Measurements from ENCODE around the gene PCP4. TPM values are rescaled to one million over a fixed set of nuclear protein-coding genes. Genes with fewer than 3 reads are reported as not detected.

PCP4 gene
- 1 to 10 TPM in 6 of 12 donors, under 1 TPM in 3, not detected in 3; 0.38 to 2.3 (median 1.4) TPM for polyA plus RNA-seq (ENCODE audit: insufficient read length in 12 of 12)
- long read RNA-seq, donor 1, transcript PCP4-201 (3 exons, 660 nt), result major isoform, 101 of 174 reads
- long read RNA-seq, donor 1, partial matches to known transcripts, result 71 of 174 reads
- long read RNA-seq, donor 1, other reads (novel, unspliced or antisense), result 0 of 174 reads
- long read RNA-seq, donor 2, partial matches to known transcripts, result 0 of 1 reads
- long read RNA-seq, donor 2, other reads (novel, unspliced or antisense), result 0 of 1 reads
- long read RNA-seq, donor 3, partial matches to known transcripts, result 0 of 1 reads
- long read RNA-seq, donor 3, other reads (novel, unspliced or antisense), result 0 of 1 reads
- long read RNA-seq, donor 4, partial matches to known transcripts, result 0 of 1 reads
- long read RNA-seq, donor 4, other reads (novel, unspliced or antisense), result 0 of 1 reads
- long read RNA-seq, donor 5, result 0 reads
- long read RNA-seq, donor 6, result 0 reads
- long read RNA-seq, donor 7, result 0 reads
- long read RNA-seq, donor 8, result 0 reads
- long read RNA-seq, donor 9, result 0 reads
- long read RNA-seq, donor 10, result 0 reads
- long read RNA-seq, donor 11, partial matches to known transcripts, result 0 of 1 reads
- long read RNA-seq, donor 11, other reads (novel, unspliced or antisense), result 0 of 1 reads

DNA sequence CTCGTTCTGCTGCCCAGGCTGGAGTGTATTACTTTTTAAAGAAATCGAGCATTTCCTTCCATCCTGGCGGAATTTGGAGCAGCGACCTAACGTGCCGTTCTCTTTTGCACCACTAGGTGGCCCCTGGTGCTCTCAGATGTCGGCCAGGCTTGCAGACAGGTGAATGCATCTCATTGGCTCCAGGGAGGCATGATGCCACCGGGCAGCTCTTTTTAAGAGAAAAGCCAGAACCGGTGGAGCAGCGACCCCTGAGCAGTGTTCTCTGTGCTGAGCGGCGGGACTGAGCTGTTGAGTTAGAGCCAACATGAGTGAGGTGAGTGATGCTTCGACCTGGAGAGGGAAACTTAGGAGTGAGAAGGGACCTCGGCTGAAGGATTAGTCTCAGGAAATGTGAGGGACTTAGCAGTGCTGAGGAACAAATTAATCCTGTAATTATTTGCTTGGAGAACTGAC, at the start of gene PCP4:
Gene PCP4, plus strand, starts transcription at position 241 of the 453 bp plus-strand sequence. Its CDS starts 64 bp downstream, at position 305.
- peak; percentile 66 for DNase-seq

- DNase-seq, result no peak
Measured at GRCh38 chr21:39818557-39818956, 48.7 kb upstream of the PCP4 start.

GRCh38 chr21:39822042-39822441, 45.2 kb upstream of the PCP4 start:
- no peak for DNase-seq

DNA sequence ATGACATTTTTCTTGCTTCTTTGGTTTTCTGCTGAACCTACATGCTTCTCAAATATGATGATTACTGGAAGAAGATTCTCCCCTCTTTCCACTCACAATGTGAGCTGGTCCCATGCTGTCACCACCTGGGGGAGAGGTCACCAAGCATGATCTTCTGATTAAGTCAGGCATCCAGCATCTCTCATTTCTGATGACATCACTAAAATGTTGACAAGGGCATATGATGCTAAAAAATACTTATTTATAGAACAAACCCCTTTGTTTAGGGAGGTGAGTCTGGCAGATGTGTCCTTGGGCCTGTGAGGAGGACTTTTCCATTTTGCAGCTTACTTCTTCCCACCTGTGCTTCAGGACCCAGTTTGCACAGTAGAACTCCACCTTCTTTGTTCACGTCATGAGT, 42.0 kb upstream of the PCP4 start:
- DNase-seq, result no peak

GRCh38 chr21:39834543-39834942, 32.7 kb upstream of the PCP4 start:
- no peak for DNase-seq

- no peak for DNase-seq
Measured at GRCh38 chr21:39837861-39838359, 29.3 kb upstream of the PCP4 start.

GRCh38 chr21:39840373-39841097, 26.7 kb upstream of the PCP4 start:
- no peak for DNase-seq

DNA sequence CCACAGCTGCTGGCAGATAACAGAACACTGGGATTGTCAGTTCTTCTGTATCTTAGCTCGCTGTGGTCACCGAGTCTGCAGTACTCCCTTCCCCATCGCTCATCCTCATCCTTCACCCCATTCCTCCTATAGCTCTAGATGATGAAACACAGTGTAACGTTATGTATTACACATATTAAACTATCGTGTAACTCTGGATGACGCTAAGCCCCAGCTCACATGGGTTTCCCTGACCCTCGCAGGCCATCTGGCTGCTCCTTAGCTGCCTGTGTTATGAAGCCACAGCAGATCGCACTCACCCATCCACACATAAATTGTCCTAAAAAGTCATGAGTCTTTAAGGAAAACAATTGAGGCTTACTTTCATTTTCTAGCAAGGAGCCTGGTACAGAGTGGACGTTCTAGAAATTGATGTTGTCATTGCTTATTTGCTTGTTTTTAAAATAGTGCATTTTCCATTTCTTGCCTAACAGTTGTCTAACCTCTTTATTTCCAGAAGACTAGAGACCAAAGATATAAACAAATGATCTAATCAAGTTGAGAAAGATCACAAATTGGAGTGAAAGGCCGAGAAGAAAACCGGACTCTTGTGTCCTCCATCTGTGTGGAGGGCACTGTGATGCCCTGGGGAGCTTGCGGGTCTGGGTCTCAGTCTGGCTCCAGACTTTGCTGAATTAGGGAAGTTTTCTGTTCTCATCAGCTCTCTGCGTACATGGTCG, 24.3 kb upstream of the PCP4 start:
- DNase-seq, result no peak

DNA sequence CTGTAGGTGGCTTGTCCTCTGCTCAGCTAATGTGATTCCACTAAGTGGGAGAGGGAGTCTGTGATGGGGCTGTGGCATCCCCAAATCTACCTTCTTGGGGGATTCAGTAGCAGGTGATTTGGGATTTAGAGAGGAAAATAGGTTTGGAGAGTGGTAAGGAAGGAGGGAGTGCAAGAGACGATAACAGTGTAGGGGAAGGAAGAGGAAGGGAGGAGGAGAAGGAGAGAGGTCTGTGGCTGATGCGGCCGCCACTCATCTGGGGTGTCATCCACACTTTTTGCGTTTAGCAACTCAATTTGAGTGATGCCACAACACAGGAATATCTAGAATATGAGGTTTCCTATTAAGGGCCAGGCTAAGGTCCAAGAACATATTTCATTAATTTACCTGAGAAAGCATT, 23.8 kb upstream of the PCP4 start:
- no peak for DNase-seq

- no peak for DNase-seq
Measured at GRCh38 chr21:39843916-39844315, 23.3 kb upstream of the PCP4 start.

DNA sequence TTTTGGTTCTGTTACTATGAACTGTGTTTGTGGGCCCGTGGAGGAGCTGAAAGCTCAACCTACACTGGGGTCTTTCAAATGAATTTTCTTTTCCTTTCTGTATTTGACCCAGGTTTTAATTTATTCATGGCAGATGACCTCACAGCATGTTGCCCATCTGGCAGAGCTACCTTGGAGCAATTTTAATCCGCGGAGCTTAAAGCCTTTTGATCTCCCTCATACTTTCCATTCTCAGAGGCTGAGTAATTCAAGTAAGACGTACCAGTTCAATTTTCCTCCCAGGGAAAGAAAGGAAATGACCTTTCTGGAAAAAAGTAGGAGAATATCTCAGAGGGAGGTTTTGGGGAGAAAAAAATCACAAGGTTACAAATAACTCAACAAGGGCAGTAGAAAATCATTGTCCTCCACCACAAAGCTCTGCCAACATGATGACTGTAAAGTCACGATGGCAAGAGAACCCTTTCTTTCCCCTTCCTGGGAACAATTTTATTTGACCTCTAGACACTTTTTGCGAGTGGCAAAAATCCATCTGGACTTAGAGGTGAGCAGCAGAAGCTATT, 21.6 kb upstream of the PCP4 start:
- no peak for DNase-seq

DNA sequence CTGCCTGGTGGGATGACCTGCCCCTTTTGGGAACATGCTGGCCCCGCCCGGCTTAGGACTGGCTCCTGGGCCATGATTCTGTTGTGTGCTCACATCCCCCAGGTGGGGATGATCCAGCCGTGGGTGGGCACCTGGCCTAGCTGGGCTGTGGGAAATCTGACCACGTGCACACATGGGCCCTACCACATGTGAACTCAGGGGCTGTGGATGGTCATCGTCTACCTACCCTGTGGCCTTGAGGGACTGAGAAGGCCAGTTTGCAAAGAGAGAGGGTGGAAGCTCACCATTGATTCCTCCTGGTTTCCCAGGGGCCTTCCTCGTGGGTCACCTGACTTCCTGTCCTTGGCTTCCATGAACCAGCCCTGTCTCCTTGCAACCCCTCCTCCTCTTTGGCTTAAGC, 19.4 kb upstream of the PCP4 start:
- DNase-seq, result no peak

GRCh38 chr21:39849014-39849655, 18.1 kb upstream of the PCP4 start:
- DNase-seq, result peak; percentile 12

DNA sequence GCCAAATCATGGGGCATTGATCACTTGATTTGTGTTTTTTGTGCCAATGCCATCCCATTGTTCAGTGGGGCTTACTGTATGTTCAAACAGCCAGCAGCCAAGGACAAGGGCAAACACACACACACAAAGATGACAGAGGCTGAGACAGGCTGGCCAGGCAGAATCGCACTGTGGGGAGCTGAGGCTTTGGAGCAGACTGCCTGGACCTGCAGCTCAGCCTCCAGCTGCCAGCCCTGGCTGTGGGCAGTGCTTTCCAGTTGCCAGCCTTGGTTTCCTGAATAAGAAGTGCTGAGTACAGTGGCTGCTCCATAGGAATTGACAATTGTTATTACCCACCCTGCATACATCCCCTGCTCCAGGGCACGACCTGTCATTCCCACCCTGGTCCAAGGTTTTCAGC, 16.9 kb upstream of the PCP4 start:
- DNase-seq, result no peak

DNA sequence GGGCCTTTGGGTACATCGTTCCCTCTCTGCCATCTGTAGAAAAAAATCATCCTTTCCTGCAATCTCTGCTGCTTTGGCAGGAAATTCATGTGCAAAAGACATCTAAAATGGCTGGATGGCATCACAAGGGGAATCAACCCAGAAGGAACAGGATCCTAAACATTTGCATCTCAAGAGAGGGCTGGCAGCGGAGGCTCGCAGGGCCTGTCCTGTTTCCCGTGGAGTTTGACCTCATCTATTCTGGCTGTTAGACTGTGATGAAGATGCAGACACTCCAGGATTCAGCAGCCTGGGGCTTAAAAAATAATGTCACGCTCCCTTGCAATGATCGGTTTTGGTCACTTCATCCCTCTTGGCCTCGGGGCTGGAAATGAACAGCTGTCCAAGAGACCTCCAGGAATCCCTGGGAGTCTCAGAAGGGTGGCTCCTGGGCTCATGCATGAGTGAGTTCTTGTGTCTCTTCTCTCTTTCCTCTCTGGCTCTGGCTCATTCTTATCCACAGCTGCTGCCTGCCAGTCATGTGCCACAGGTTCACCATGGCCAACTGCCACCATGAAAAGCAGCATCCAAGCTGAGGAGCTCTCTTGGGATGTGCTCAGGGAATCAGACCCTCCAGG, 16.1 kb upstream of the PCP4 start:
- DNase-seq, result peak; percentile 11

GRCh38 chr21:39852021-39852721, 15.1 kb upstream of the PCP4 start:
- DNase-seq, result no peak

GRCh38 chr21:39852726-39853500, 14.3 kb upstream of the PCP4 start:
- DNase-seq, result no peak

DNA sequence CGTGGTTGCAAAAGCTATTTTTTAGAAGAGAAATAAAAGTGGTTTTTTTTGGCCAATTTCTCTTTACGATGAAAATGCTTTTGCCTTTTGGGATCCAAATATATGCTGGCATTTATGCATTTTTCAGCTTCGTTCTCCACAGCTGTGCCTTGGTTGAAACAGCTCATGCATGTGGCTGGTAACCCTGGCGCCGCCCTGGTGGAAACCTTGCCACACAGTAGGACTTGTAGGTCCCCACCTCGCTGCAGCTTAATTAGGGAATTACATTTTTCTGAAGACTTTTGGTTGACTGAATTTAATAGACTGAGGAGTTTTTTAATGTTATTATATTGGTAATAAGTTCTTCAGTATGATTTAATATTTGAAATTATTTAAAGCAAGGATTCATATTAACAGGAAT, 12.7 kb upstream of the PCP4 start:
- no peak for DNase-seq

DNA sequence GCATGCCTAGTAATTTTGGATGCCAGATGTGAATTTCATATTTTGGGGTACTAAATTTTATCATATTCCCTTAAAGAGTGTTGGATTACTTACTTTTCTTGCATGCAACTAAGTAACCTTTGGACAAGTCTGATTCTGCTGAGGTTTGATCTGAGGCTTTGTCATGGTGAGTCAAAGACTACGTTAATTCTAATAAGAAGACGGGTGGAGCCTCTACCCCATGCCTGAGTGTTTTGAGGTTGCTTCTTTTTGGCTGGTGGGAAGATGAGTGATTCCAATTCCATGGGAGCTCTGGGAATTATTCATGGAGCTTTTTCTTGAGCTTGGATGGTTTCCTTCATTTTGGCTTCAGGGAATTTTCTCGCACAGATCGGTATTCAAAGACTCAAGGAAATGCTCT, 11.6 kb upstream of the PCP4 start:
- no peak for DNase-seq

Measured in muscle of arm (tissue), 14 donors.